Osteoblast (primary cell): Measurements from ENCODE around the gene HYPK. TPM values are rescaled to one million over a fixed set of nuclear protein-coding genes. Genes with fewer than 3 reads are reported as not detected.

Experiments used
- DNase-seq: peaks from one replicate; pipeline ENCODE4 v3.0.0; 2011; ENCODE audit warnings: low spot score, mixed read lengths; ENCODE audit not compliant: insufficient read length; ENCODE audit errors: missing footprints
- H2AFZ ChIP-seq: 2 replicates; pipeline ENCODE4 v1.6.0; 2011; ENCODE audit warnings: mild to moderate bottlenecking, low read length
- H3K27ac ChIP-seq: 2 replicates; pipeline ENCODE4 v1.5.1; 2011; ENCODE audit warnings: mild to moderate bottlenecking, low read depth, low read length, moderate library complexity
- H3K27me3 ChIP-seq: 2 replicates; pipeline ENCODE4 v1.6.0; 2012; ENCODE audit warnings: mild to moderate bottlenecking, control low read depth, inconsistent platforms, low read length, moderate library complexity; ENCODE audit not compliant: insufficient read depth
- H3K36me3 ChIP-seq: 2 replicates; pipeline ENCODE4 v1.5.1; 2011; ENCODE audit warnings: mild to moderate bottlenecking, low read length, control low read depth, moderate library complexity; ENCODE audit not compliant: insufficient read depth
- H3K4me1 ChIP-seq: 2 replicates; pipeline ENCODE4 v1.5.1; 2011; ENCODE audit warnings: mild to moderate bottlenecking, low read length, control low read depth, moderate library complexity; ENCODE audit not compliant: insufficient read depth
- H3K4me2 ChIP-seq: 2 replicates; pipeline ENCODE4 v1.6.0; 2011; ENCODE audit warnings: mild to moderate bottlenecking, low read length; ENCODE audit not compliant: insufficient read depth
- H3K4me3 ChIP-seq: fragments of 200-600 bp; sonication (generic); 3 replicates; pipeline ENCODE4 v1.5.1; 2012; ENCODE audit warnings: mild to moderate bottlenecking, low read length, inconsistent platforms; ENCODE audit not compliant: insufficient read depth
- H3K79me2 ChIP-seq: 2 replicates; pipeline ENCODE4 v1.6.0; 2012; ENCODE audit warnings: mild to moderate bottlenecking, low read length, control low read depth, inconsistent platforms; ENCODE audit not compliant: insufficient read depth
- H3K9me3 ChIP-seq: 2 replicates; pipeline ENCODE4 v1.5.1; 2011; ENCODE audit warnings: low read depth, low read length, control low read depth
- H4K20me1 ChIP-seq: 2 replicates; pipeline ENCODE4 v1.6.0; 2012; ENCODE audit warnings: mild to moderate bottlenecking, low read length, control low read depth; ENCODE audit not compliant: insufficient read depth
- total RNA-seq: library from RNA; depleted of rRNA; stranded (reverse); fragments of >200 nt; gene quantifications from 2 replicates; pipeline ENCODE4 v1.2.3, GENCODE V29; 2012
- TF ChIP-seq, protein P1 (sequence below): IDR thresholded peaks from 2 replicates; pipeline ENCODE4 v1.5.1; 2011; ENCODE audit warnings: mild to moderate bottlenecking, low read depth, low read length, moderate library complexity; ENCODE audit errors: extremely low read depth

Gene HYPK
- total RNA-seq, 1 donor, result 5.4 TPM

DNA sequence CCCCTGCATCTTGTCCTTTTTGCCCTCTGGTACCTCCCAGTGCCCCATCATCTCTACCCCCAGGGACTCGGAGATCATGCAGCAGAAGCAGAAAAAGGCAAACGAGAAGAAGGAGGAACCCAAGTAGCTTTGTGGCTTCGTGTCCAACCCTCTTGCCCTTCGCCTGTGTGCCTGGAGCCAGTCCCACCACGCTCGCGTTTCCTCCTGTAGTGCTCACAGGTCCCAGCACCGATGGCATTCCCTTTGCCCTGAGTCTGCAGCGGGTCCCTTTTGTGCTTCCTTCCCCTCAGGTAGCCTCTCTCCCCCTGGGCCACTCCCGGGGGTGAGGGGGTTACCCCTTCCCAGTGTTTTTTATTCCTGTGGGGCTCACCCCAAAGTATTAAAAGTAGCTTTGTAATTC is 6.8 kb upstream of the HYPK start:
- Histone ChIP-seq H3K4me2 (peak overlapping the region; percentile 98), H3K36me3 (peaks cover 46% of the 10 kb centered on the region), H3K27ac (peak overlapping the region; percentile 99), H2AFZ (no peak overlapping the region), H3K4me3 (peak overlapping the region; percentile 100), H3K27me3 (no peaks in the 10 kb centered on the region), H3K9me3 (no peaks in the 10 kb centered on the region), H4K20me1 (peaks cover 44% of the 10 kb centered on the region), H3K4me1 (peaks cover 52% of the 10 kb centered on the region), H3K79me2 (peaks cover 39% of the 10 kb centered on the region)
- TF ChIP-seq, protein P1, sequence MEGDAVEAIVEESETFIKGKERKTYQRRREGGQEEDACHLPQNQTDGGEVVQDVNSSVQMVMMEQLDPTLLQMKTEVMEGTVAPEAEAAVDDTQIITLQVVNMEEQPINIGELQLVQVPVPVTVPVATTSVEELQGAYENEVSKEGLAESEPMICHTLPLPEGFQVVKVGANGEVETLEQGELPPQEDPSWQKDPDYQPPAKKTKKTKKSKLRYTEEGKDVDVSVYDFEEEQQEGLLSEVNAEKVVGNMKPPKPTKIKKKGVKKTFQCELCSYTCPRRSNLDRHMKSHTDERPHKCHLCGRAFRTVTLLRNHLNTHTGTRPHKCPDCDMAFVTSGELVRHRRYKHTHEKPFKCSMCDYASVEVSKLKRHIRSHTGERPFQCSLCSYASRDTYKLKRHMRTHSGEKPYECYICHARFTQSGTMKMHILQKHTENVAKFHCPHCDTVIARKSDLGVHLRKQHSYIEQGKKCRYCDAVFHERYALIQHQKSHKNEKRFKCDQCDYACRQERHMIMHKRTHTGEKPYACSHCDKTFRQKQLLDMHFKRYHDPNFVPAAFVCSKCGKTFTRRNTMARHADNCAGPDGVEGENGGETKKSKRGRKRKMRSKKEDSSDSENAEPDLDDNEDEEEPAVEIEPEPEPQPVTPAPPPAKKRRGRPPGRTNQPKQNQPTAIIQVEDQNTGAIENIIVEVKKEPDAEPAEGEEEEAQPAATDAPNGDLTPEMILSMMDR, result no peak
- DNase-seq, result no peak

DNA sequence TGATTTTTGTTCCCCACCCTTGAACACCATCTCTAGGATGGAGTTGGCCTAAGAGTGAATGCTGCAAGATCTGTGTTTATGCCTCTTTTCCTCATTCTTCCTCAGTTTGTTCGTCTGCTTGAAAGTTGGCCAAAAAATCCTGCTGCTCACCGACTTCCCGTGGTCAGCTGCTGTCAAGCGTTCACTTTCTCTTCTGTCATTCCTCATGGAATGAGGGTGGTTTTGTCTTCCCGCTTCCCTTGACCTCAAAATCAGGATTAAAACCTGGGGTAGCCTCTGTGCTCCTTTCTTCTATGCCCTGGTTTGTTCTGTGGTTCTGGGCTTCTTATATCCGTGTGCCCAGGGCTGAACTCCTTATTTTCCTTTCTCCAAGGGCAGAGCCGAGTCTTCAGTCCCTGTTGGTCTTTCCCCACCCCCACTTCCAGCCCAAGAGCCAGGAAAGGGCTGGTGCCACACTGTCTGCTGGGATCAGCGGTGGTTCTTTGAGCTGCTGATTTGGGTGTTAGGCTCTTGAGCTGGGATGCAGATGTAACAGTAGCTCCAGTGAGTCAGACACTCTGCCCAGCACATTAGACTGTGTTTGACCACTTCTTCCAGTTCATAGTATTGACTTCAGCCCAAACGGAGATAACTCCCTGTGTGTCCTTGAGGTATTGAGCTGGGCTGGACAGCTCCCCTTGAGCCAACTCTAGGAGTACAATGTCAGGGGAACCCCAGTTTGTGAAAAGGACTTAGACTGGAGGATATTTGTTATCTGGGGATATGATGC is 5.9 kb upstream of the HYPK start:
- Histone ChIP-seq H3K4me3 (peak overlapping the region; percentile 100), H3K9me3 (no peaks in the 10 kb centered on the region), H3K27ac (peak overlapping the region; percentile 99), H3K27me3 (no peaks in the 10 kb centered on the region), H3K4me2 (peak overlapping the region; percentile 98), H3K4me1 (peaks cover 52% of the 10 kb centered on the region), H2AFZ (no peak overlapping the region), H3K79me2 (peaks cover 39% of the 10 kb centered on the region), H3K36me3 (peaks cover 54% of the 10 kb centered on the region), H4K20me1 (peaks cover 44% of the 10 kb centered on the region)
- peak; percentile 90 for DNase-seq
- TF ChIP-seq, protein P1, result no peak

DNA sequence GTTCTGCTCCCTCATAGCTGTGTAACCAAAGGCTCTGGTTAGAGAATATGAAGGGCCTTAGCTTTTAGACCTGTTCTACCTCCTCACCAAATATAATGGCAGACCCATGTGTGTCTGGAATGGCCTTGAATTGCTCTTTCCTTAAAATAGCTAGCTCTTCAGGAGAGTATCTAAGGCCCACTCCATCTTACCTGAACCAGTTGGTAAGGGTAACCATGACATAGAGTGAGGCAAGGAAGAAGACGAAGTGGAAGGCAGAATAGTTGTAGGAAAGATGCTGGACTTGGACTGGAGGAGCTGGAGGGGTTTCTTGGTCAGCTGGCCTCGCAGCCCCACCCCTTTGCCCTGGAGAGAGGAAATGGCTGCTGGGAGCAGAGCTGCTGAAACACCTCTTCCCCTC is 5.2 kb upstream of the HYPK start:
- Histone ChIP-seq H4K20me1 (peaks cover 44% of the 10 kb centered on the region), H3K27me3 (no peaks in the 10 kb centered on the region), H3K36me3 (peaks cover 61% of the 10 kb centered on the region), H3K79me2 (peaks cover 44% of the 10 kb centered on the region), H3K4me1 (peaks cover 53% of the 10 kb centered on the region), H3K4me3 (no peak overlapping the region), H3K4me2 (no peak overlapping the region), H3K27ac (no peak overlapping the region), H2AFZ (no peak overlapping the region), H3K9me3 (no peaks in the 10 kb centered on the region)
- TF ChIP-seq, protein P1, result no peak
- DNase-seq, result no peak

DNA sequence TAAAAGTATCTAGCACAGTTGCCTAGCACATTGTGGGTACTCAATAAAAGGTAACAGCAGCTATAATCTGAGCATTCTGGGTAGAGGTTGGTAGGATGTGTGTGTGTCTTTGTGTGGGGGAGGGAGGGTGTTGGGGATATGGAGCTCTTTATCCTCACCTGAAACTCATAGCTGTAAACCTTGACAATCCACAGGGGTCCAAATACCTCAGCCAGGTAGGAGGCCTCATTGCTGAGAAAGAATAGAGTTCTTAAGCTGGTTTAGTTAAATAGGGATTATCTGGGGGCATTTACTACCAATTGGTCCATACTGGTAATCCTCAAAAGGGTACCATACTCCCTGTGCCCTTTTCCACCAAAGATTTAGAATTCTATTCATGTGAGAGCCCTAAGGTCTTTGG is 4.4 kb upstream of the HYPK start:
- Histone ChIP-seq H3K4me1 (peaks cover 58% of the 10 kb centered on the region), H3K79me2 (peaks cover 51% of the 10 kb centered on the region), H3K27ac (no peak overlapping the region), H3K36me3 (peaks cover 61% of the 10 kb centered on the region), H4K20me1 (peaks cover 44% of the 10 kb centered on the region), H2AFZ (no peak overlapping the region), H3K27me3 (no peaks in the 10 kb centered on the region), H3K4me3 (no peak overlapping the region), H3K9me3 (no peaks in the 10 kb centered on the region), H3K4me2 (no peak overlapping the region)
- TF ChIP-seq, protein P1, result no peak
- no peak for DNase-seq
